ENCODE results near the gene TRMT2B.

GRCh38 chrX:101022020-101022419 is 29.9 kb downstream of the TRMT2B start:
- TF ChIP-seq POLR2A (IDR thresholded peaks at IDR 0.05) (no peak), CTCF (IDR thresholded peaks at IDR 0.05) (no peak)
